Endothelial cell of umbilical vein (primary cell): ENCODE measurements around the gene KHDC1. TPM values are rescaled to one million over a fixed set of nuclear protein-coding genes. Genes with fewer than 3 reads are reported as not detected.

Experiments used
- BruUV-seq: library from RNA; stranded (reverse); fragments of 400-500 nt; replicated peaks from 2 replicates; lab custom pipeline; 2021; lab: Mats Ljungman, UMichigan
- CTCF ChIA-PET: fragments of 300-600, 350-600 bp; sonication (Branson Sonifier 250); formaldehyde crosslinking; loops from one replicate; lab custom pipeline; 2021; ENCODE audit warnings: antibody characterized with exemption, inconsistent platforms; lab: Charles Lee
- POLR2A ChIA-PET: fragments of 300-600, 350-600 bp; sonication (Branson Sonifier 250); formaldehyde crosslinking; loops from one replicate; lab custom pipeline; 2021; ENCODE audit warnings: antibody characterized with exemption, inconsistent platforms; lab: Charles Lee
- DNase-seq: peaks from one replicate; pipeline ENCODE4 v3.0.0-alpha.2; 2011; ENCODE audit warnings: low read depth, low spot score
- FAIRE-seq: peaks from 2 replicates; lab custom pipeline; 2011; peaks lifted over from hg19 to GRCh38; lab: Jason Lieb, UNC
- H2AFZ ChIP-seq: 2 replicates; pipeline ENCODE4 v1.6.0; 2012; ENCODE audit warnings: low read depth, low read length, control low read depth, inconsistent platforms
- H3K27ac ChIP-seq: 2 replicates; pipeline ENCODE4 v1.5.1; 2011; ENCODE audit warnings: low read depth, mild to moderate bottlenecking, control low read depth, low read length, moderate library complexity; ENCODE audit not compliant: insufficient read depth
- H3K27me3 ChIP-seq, 2 experiments: 2 replicates each; pipeline versions ENCODE4 v1.6.0 to v1.6.1; 2011; ENCODE audit warnings: low read length in 2 of 2, mixed read lengths in 1 of 2; ENCODE audit not compliant: control insufficient read depth in 2 of 2, insufficient read depth in 2 of 2
- H3K36me3 ChIP-seq, 2 experiments: 2 replicates in 1 of 2; 3 replicates in 1 of 2; pipeline ENCODE4 v1.5.1; 2011; ENCODE audit warnings: low read length in 2 of 2, mild to moderate bottlenecking in 1 of 2, moderate library complexity in 1 of 2; ENCODE audit not compliant: control insufficient read depth in 2 of 2, insufficient read depth in 2 of 2; ENCODE audit errors: extremely low read depth in 1 of 2
- H3K4me1 ChIP-seq: 3 replicates; pipeline ENCODE4 v1.5.1; 2011; ENCODE audit warnings: mild to moderate bottlenecking, low read length; ENCODE audit not compliant: control insufficient read depth, insufficient read depth; ENCODE audit errors: extremely low read depth
- H3K4me2 ChIP-seq: 2 replicates; pipeline ENCODE4 v1.6.1; 2011; ENCODE audit warnings: low read length, control low read depth, mixed read lengths; ENCODE audit not compliant: insufficient read depth
- H3K4me3 ChIP-seq, 3 experiments: fragments of 200-600 bp in 1 of 3; sonication (generic), shearing (Covaris generic) in 1 of 3; replicated peaks in 1 of 3; 2 replicates each; pipeline ENCODE4 v1.5.1; 2011 to 2016; ENCODE audit warnings: control low read depth in 3 of 3, low read length in 3 of 3, mild to moderate bottlenecking in 2 of 3, inconsistent platforms in 1 of 3, low read depth in 1 of 3, moderate library complexity in 1 of 3; ENCODE audit not compliant: insufficient read depth in 1 of 3
- H3K79me2 ChIP-seq: 2 replicates; pipeline ENCODE4 v1.6.0; 2012; ENCODE audit warnings: low read length, inconsistent platforms; ENCODE audit not compliant: control insufficient read depth, insufficient read depth
- H3K9ac ChIP-seq: replicated peaks from 2 replicates; pipeline ENCODE3; 2011; ENCODE audit warnings: low read length, control low read depth; ENCODE audit not compliant: insufficient read depth; ENCODE audit errors: extremely low read depth
- H3K9me1 ChIP-seq: replicated peaks from 3 replicates; pipeline ENCODE4 v1.6.0; 2011; ENCODE audit warnings: mild to moderate bottlenecking, low read length; ENCODE audit not compliant: control insufficient read depth, insufficient read depth; ENCODE audit errors: extremely low read depth
- H3K9me3 ChIP-seq: replicated peaks from 2 replicates; pipeline ENCODE4 v1.5.1; 2012; ENCODE audit warnings: low read length, inconsistent platforms; ENCODE audit not compliant: control insufficient read depth, insufficient read depth
- H4K20me1 ChIP-seq: replicated peaks from 2 replicates; pipeline ENCODE3; 2011; ENCODE audit warnings: mild to moderate bottlenecking, low read length; ENCODE audit not compliant: control insufficient read depth, insufficient read depth; ENCODE audit errors: extremely low read depth
- CTCF ChIP-seq, 2 donors: IDR thresholded peaks; 1 replicate in 1 of 2; 2 replicates in 1 of 2; pipeline ENCODE4 v1.5.1; 2011; ENCODE audit warnings: low read length in 2 of 2, mild to moderate bottlenecking in 2 of 2, moderate library complexity in 2 of 2, control low read depth in 1 of 2, inconsistent platforms in 1 of 2, low read depth in 1 of 2; ENCODE audit not compliant: insufficient read depth in 1 of 2; ENCODE audit errors: extremely low read depth in 1 of 2
- EZH2 ChIP-seq: IDR thresholded peaks from 2 replicates; pipeline ENCODE4 v1.6.1; 2012; ENCODE audit warnings: borderline replicate concordance, low read depth, mild to moderate bottlenecking, moderate library complexity, low read length, inconsistent platforms; ENCODE audit not compliant: severe bottlenecking
- FOS ChIP-seq: IDR thresholded peaks from 2 replicates; pipeline ENCODE4 v1.6.1; 2011; ENCODE audit warnings: mild to moderate bottlenecking, low read length, moderate library complexity, borderline replicate concordance; ENCODE audit not compliant: insufficient read depth
- GATA2 ChIP-seq: IDR thresholded peaks from 2 replicates; pipeline ENCODE4 v1.7.0; 2011; ENCODE audit warnings: low read depth, mild to moderate bottlenecking, moderate library complexity, mixed read lengths, low read length; ENCODE audit not compliant: insufficient read length, insufficient read depth
- JUN ChIP-seq: IDR thresholded peaks from 2 replicates; pipeline ENCODE4 v1.6.1; 2011; ENCODE audit warnings: borderline replicate concordance, low read depth; ENCODE audit not compliant: insufficient read length, insufficient read depth
- MAX ChIP-seq: IDR thresholded peaks from 2 replicates; pipeline ENCODE4 v1.6.1; 2011; ENCODE audit not compliant: insufficient read depth, insufficient read length
- MYC ChIP-seq: IDR thresholded peaks from one replicate; pipeline ENCODE4 v1.6.1; 2011; ENCODE audit warnings: mild to moderate bottlenecking, low read depth, low read length
- POLR2A ChIP-seq: IDR thresholded peaks from 2 replicates; pipeline ENCODE4 v1.6.1; 2012; ENCODE audit warnings: low read depth, mild to moderate bottlenecking, control low read depth, low read length
- POLR2AphosphoS5 ChIP-seq: IDR thresholded peaks from 2 replicates; pipeline ENCODE4 v1.6.1; 2012; ENCODE audit warnings: low read depth, mild to moderate bottlenecking, control low read depth, low read length, moderate library complexity; ENCODE audit not compliant: insufficient read depth
- dilution Hi-C: fragments of 300-500 bp; cut with MboI; formaldehyde crosslinking; loops from one replicate; pipeline ENCODE4 v1.15.0; 2019; ENCODE audit warnings: low sequenced_read_pairs; ENCODE audit not compliant: extremely low pct_ligation_motif_present
- intact Hi-C: fragments of 100-400 bp; cut with micrococcal nuclease; formaldehyde crosslinking; loops from one replicate; pipeline ENCODE4 v1.10.0; 2022
- polyA plus RNA-seq, 4 experiments: library from polyadenylated mRNA; depleted of rRNA in 3 of 4; stranded (reverse) in 3 of 4; unstranded in 1 of 4; fragments of >200 nt; gene quantifications; 2 replicates each; pipeline versions ENCODE4 v1.2.1 to v1.2.3, GENCODE V29; 2011 to 2012; ENCODE audit warnings: missing spikeins in 1 of 4
- total RNA-seq: library from RNA; stranded (reverse); gene quantifications from 2 replicates; pipeline ENCODE4 v1.2.3, GENCODE V29; 2021

Gene KHDC1
- total and polyA plus RNA-seq, 2 donors (not counting 3 experiments of a cell fraction or from before 2014, with no cell fraction given), result 3.3 to 4.4 TPM

- H3K4me2 ChIP-seq, result no peak overlapping the region
- TF ChIP-seq FOS (no peak), POLR2AphosphoS5 (no peak), CTCF (IDR thresholded peaks at IDR 0.05; ENCODE audit: extremely low read depth in 1 of 2, insufficient read depth in 1 of 2, low read depth in 1 of 2, low read length in 2 of 2) (no peak), GATA2 (no peak), MYC (no peak), EZH2 (no peak), MAX (no peak), JUN (no peak), POLR2A (no peak)
- FAIRE-seq (no peak), DNase-seq (no peak)
- ChIA-PET CTCF (no interaction called here), POLR2A (no interaction called here)
- no peaks in the 10 kb centered on the region for H4K20me1 ChIP-seq
- no peaks in the 10 kb centered on the region for H3K79me2 ChIP-seq
- dilution Hi-C loops (no loop called here), intact Hi-C loops (no loop called here)
- H3K4me1 ChIP-seq, result no peaks in the 10 kb centered on the region
- H2AFZ ChIP-seq, result no peak overlapping the region
- H3K27ac ChIP-seq, result no peak overlapping the region
- H3K9ac ChIP-seq, result no peak overlapping the region
- no peaks in the 10 kb centered on the region for H3K36me3 ChIP-seq
- no peaks in the 10 kb centered on the region for H3K9me3 ChIP-seq
- no peaks in the 10 kb centered on the region for H3K9me1 ChIP-seq
- BruUV-seq, result no TSS peak
- H3K27me3 ChIP-seq, result no peaks in the 10 kb centered on the region
- H3K4me3 ChIP-seq, result no peak overlapping the region
Observed at GRCh38 chr6:73233048-73233447, 29.9 kb downstream of the KHDC1 start.
